ENCODE data around the gene PACSIN1. TPM values are rescaled to one million over a fixed set of nuclear protein-coding genes. Genes with fewer than 3 reads are reported as not detected.

The PACSIN1 gene
- total and polyA plus RNA-seq, 2 of the 4 experiments (the other 2 are of a cell fraction) = 0.02 TPM; not detected in 1

DNA sequence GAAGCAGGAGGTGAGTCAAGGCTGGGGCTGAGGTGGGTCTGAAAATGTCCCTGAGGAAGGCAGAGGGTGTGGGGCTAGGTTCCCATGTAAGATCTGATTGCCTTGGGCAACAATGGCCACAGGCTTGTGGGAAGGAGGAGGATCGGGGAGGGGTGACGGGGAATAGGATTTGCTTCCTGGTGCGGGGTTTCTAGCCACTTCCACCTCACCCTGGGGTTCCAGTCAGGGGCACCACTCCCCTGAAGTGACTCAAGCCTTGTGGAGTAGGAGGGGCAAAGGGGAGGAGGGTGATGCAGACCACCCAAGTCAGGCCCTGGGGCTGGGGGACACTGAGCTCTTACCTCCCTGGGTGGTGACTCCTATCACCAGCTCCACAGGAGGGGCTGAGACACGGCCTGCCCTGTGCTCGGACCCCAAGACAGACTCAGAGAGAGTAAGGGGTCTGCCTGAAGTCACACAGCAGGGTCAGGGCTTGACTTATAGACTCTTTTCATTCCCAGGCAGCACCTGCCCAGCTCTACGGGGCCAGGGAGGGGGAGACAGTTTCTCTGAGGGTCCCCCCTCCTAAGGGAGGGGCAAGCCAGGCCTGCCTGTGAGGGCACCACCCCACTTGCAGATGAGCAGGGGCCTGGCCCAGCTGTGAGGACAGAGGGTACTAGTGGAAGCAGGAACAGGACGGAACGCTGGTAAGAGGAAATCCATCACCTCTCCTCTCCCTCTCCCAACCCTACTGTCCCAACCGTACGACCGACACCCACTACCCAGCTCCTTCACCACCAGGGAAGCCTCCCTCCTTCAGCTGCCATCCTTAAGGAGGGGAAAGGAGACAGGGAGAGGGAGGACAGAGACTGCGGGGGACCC, 102.7 kb downstream of the PACSIN1 start:
- Histone ChIP-seq H3K9me3 (ENCODE audit: control insufficient read depth, insufficient read depth, low read length) (no peaks in the 10 kb centered on the region), H4K8ac (ENCODE audit: low read depth in 2 of 2, low read length in 2 of 2) (no peak overlapping the region), H3K4ac (ENCODE audit: low read depth, low read length) (no peak overlapping the region), H4K20me1 (ENCODE audit: insufficient read depth, low read length) (no peaks in the 10 kb centered on the region), H3K4me3 (ENCODE audit: insufficient read depth, low read depth, low read length) (no peak overlapping the region), H3K4me2 (ENCODE audit: low read depth, low read length) (no peak overlapping the region), H3K14ac (replicated peaks; ENCODE audit: low read depth, low read length) (no peak overlapping the region), H3K18ac (ENCODE audit: low read depth, low read length) (no peak overlapping the region), H2AK9ac (replicated peaks; ENCODE audit: low read depth, low read length, poor library complexity) (no peak overlapping the region), H3K9me1 (ENCODE audit: insufficient read depth, low read length) (no peaks in the 10 kb centered on the region), H2AK5ac (ENCODE audit: low read depth, low read length) (no peak overlapping the region), H3K9ac (ENCODE audit: low read depth, low read length) (no peak overlapping the region), H3K36me3 (ENCODE audit: control insufficient read depth, insufficient read depth, low read length) (no peaks in the 10 kb centered on the region), H3K56ac (ENCODE audit: extremely low read depth, insufficient read depth, low read length) (no peak overlapping the region), H2BK20ac (ENCODE audit: low read depth, low read length) (no peak overlapping the region), H3K27me3 (ENCODE audit: control insufficient read depth, insufficient read depth, low read length) (peaks cover 2% of the 10 kb centered on the region; the same call in 1 of the 2 replicates), H2AFZ (replicated peaks; ENCODE audit: low read length, poor library complexity) (no peak overlapping the region), H2BK5ac (ENCODE audit: low read depth, low read length, poor library complexity, severe bottlenecking) (no peak overlapping the region), H3K27ac (ENCODE audit: insufficient read depth, low read length) (no peak overlapping the region), H4K91ac (ENCODE audit: insufficient read depth, low read depth, low read length) (no peak overlapping the region), H2BK120ac (ENCODE audit: low read depth, low read length) (no peak overlapping the region), H4K5ac (ENCODE audit: low read depth, low read length) (no peak overlapping the region), H3K23ac (ENCODE audit: low read depth, low read length) (no peak overlapping the region), H2BK15ac (ENCODE audit: low read depth, low read length) (no peak overlapping the region), H3K79me1 (ENCODE audit: low read depth in 1 of 2, low read length in 2 of 2) (no peaks in the 10 kb centered on the region), H3K4me1 (ENCODE audit: control insufficient read depth, insufficient read depth, low read length) (no peaks in the 10 kb centered on the region)
- CTCF ChIA-PET = interaction anchor here (0.7 kb wide), 1 partner anchor 1110 kb away, joined by 7 read pairs; no protein-coding TSS in a partner anchor
- dilution Hi-C loops (cut with HindIII; ENCODE audit: low sequenced_read_pairs, unreplicated experiment) = no loop called here
- BruUV-seq (replicated peaks) = no TSS peak
- WGBS, 2 experiments (ENCODE audit: extremely low coverage in 2 of 2, insufficient read length in 1 of 2) = no CpG with 5 or more reads among the region's 12 CpGs
- DNase-seq (no peak), ATAC-seq (ENCODE audit: low read depth) (no peak)
- in situ Hi-C loops (cut with MboI; ENCODE audit: low sequenced_read_pairs) = no loop called here
- intact Hi-C loops (cut with micrococcal nuclease) = no loop called here
- POLR2A ChIA-PET (ENCODE audit: unreplicated experiment) = interaction anchor here (0.5 kb wide), 1 partner anchor 141 kb away, joined by 6 read pairs; no protein-coding TSS in a partner anchor
- TF ChIP-seq FOS (IDR thresholded peaks at IDR 0.05; ENCODE audit: low read depth, low read length) (no peak), CHD1 (IDR thresholded peaks at IDR 0.05; ENCODE audit: low read depth, low read length) (no peak), CEBPB (IDR thresholded peaks at IDR 0.05; ENCODE audit: low read depth, low read length) (no peak), RAD21 (IDR thresholded peaks at IDR 0.05; ENCODE audit: low read length) (no peak), BHLHE40 (IDR thresholded peaks at IDR 0.05; ENCODE audit: low read depth, low read length) (no peak), MAZ (IDR thresholded peaks at IDR 0.05; ENCODE audit: borderline replicate concordance, low read depth, low read length) (no peak), RCOR1 (IDR thresholded peaks at IDR 0.05; ENCODE audit: insufficient replicate concordance, low read length) (no peak), MAFK (IDR thresholded peaks at IDR 0.05; ENCODE audit: low read depth, low read length) (no peak), POLR2A (IDR thresholded peaks at IDR 0.05; ENCODE audit: low read depth, low read length) (no peak), SMC3 (IDR thresholded peaks at IDR 0.05; ENCODE audit: low read depth, low read length) (no peak), RFX5 (IDR thresholded peaks at IDR 0.05; ENCODE audit: low read depth, low read length) (no peak), MXI1 (IDR thresholded peaks at IDR 0.05; ENCODE audit: borderline replicate concordance, low read depth, low read length) (no peak)
- TF ChIP-seq, protein P1, sequence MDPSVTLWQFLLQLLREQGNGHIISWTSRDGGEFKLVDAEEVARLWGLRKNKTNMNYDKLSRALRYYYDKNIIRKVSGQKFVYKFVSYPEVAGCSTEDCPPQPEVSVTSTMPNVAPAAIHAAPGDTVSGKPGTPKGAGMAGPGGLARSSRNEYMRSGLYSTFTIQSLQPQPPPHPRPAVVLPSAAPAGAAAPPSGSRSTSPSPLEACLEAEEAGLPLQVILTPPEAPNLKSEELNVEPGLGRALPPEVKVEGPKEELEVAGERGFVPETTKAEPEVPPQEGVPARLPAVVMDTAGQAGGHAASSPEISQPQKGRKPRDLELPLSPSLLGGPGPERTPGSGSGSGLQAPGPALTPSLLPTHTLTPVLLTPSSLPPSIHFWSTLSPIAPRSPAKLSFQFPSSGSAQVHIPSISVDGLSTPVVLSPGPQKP (IDR thresholded peaks at IDR 0.05; ENCODE audit: borderline replicate concordance, low read depth, low read length) = no peak
- TF ChIP-seq, protein P2, sequence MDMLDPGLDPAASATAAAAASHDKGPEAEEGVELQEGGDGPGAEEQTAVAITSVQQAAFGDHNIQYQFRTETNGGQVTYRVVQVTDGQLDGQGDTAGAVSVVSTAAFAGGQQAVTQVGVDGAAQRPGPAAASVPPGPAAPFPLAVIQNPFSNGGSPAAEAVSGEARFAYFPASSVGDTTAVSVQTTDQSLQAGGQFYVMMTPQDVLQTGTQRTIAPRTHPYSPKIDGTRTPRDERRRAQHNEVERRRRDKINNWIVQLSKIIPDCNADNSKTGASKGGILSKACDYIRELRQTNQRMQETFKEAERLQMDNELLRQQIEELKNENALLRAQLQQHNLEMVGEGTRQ (IDR thresholded peaks at IDR 0.05; ENCODE audit: low read depth, low read length) = no peak
- TF ChIP-seq, protein P3, sequence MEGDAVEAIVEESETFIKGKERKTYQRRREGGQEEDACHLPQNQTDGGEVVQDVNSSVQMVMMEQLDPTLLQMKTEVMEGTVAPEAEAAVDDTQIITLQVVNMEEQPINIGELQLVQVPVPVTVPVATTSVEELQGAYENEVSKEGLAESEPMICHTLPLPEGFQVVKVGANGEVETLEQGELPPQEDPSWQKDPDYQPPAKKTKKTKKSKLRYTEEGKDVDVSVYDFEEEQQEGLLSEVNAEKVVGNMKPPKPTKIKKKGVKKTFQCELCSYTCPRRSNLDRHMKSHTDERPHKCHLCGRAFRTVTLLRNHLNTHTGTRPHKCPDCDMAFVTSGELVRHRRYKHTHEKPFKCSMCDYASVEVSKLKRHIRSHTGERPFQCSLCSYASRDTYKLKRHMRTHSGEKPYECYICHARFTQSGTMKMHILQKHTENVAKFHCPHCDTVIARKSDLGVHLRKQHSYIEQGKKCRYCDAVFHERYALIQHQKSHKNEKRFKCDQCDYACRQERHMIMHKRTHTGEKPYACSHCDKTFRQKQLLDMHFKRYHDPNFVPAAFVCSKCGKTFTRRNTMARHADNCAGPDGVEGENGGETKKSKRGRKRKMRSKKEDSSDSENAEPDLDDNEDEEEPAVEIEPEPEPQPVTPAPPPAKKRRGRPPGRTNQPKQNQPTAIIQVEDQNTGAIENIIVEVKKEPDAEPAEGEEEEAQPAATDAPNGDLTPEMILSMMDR (conservative IDR thresholded peaks at IDR 0.05; ENCODE audit: low read depth, low read length) = no peak
